Breast epithelium (tissue), 4 donors: ENCODE results near the gene TMEM117. TPM values are rescaled to one million over a fixed set of nuclear protein-coding genes. Genes with fewer than 3 reads are reported as not detected.

Source experiments
- DNase-seq, 2 donors: peaks; one replicate each; pipeline ENCODE4 v3.0.0-alpha.2; 2019; ENCODE audit warnings: low spot score in 2 of 2
- H3K27ac ChIP-seq, 2 donors: fragments of 200-600 bp; sonication (generic) in 1 of 2; one replicate each; pipeline ENCODE4 v1.5.1; 2016 to 2019; ENCODE audit warnings: mild to moderate bottlenecking in 1 of 2
- H3K27me3 ChIP-seq, 2 donors: fragments of 200-600 bp; sonication (generic) in 1 of 2; one replicate each; pipeline versions ENCODE4 v1.5.1 to v1.6.0; 2017 to 2019; ENCODE audit warnings: control low read depth in 1 of 2, mild to moderate bottlenecking in 1 of 2
- H3K36me3 ChIP-seq: fragments of 200-600 bp; one replicate; pipeline ENCODE4 v1.5.1; 2019
- H3K4me1 ChIP-seq, 2 donors: fragments of 200-600 bp; sonication (generic); one replicate each; pipeline ENCODE4 v1.5.1; 2016 to 2019; ENCODE audit warnings: control low read depth in 1 of 2
- H3K4me3 ChIP-seq, 3 donors: fragments of 200-600 bp; sonication (generic); 1 replicate in 2 of 3; 2 replicates in 1 of 3; pipeline ENCODE4 v1.5.1; 2016 to 2019; ENCODE audit warnings: mild to moderate bottlenecking in 3 of 3, moderate library complexity in 2 of 3
- H3K9me3 ChIP-seq, 2 donors: fragments of 200-600 bp; sonication (generic) in 1 of 2; one replicate each; pipeline ENCODE4 v1.5.1; 2016 to 2019; ENCODE audit warnings: control low read depth in 1 of 2
- POLR2A ChIP-seq: fragments of 450-650 bp; IDR thresholded peaks from one replicate; pipeline ENCODE4 v1.6.1; 2016; ENCODE audit warnings: antibody characterized with exemption, mild to moderate bottlenecking, moderate library complexity
- POLR2AphosphoS5 ChIP-seq, 3 donors: sonication (generic); formaldehyde crosslinking; IDR thresholded peaks; one replicate each; pipeline ENCODE4 v1.6.1; 2017; ENCODE audit warnings: antibody characterized with exemption in 3 of 3
- intact Hi-C: fragments of 100-400 bp; cut with DNase I; formaldehyde crosslinking; loops from one replicate; pipeline ENCODE4 v1.15.1; 2023; ENCODE audit warnings: low total_unique reads
- total RNA-seq, 3 donors: library from RNA; depleted of rRNA; stranded (reverse); fragments of >200 nt; gene quantifications; one replicate each; pipeline ENCODE4 v1.1.0, GENCODE V29; 2016
- TF ChIP-seq, protein P1 (sequence below), 3 donors: fragments of 450-650 bp; IDR thresholded peaks; one replicate each; pipeline ENCODE4 v1.5.1; 2016 to 2017; ENCODE audit warnings: antibody characterized with exemption in 3 of 3, mild to moderate bottlenecking in 3 of 3, moderate library complexity in 3 of 3

TMEM117 gene
- total RNA-seq, 3 donors from 2014 or later: 6.1 to 17.1 (median 7.2) TPM

DNA sequence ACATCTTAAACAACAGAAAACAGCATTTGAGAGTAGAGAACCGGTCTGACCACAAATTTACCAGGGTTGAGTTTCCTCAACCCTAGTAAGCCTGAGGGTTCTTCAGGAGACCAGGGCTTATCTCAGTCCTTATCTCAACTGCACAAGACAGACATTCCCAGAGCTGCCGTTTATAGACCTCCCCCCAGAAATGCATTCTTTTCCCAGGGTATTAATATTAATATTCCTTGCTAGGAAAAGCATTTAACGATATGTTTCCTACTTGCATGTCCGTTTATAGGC lies 12.3 kb downstream of the TMEM117 start:
- intact Hi-C loops: no loop called here
- H3K9me3 ChIP-seq: no peaks in the 10 kb centered on the region
- no peak overlapping the region for H3K4me3 ChIP-seq
- no peak for DNase-seq
- H3K27ac ChIP-seq: no peak overlapping the region
- no peaks in the 10 kb centered on the region for H3K4me1 ChIP-seq
- TF ChIP-seq POLR2A (no peak), POLR2AphosphoS5 (IDR thresholded peaks at IDR 0.05) (no peak)
- TF ChIP-seq, protein P1, sequence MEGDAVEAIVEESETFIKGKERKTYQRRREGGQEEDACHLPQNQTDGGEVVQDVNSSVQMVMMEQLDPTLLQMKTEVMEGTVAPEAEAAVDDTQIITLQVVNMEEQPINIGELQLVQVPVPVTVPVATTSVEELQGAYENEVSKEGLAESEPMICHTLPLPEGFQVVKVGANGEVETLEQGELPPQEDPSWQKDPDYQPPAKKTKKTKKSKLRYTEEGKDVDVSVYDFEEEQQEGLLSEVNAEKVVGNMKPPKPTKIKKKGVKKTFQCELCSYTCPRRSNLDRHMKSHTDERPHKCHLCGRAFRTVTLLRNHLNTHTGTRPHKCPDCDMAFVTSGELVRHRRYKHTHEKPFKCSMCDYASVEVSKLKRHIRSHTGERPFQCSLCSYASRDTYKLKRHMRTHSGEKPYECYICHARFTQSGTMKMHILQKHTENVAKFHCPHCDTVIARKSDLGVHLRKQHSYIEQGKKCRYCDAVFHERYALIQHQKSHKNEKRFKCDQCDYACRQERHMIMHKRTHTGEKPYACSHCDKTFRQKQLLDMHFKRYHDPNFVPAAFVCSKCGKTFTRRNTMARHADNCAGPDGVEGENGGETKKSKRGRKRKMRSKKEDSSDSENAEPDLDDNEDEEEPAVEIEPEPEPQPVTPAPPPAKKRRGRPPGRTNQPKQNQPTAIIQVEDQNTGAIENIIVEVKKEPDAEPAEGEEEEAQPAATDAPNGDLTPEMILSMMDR (IDR thresholded peaks at IDR 0.05): no peak
- no peaks in the 10 kb centered on the region for H3K36me3 ChIP-seq
- H3K27me3 ChIP-seq: no peaks in the 10 kb centered on the region

DNA sequence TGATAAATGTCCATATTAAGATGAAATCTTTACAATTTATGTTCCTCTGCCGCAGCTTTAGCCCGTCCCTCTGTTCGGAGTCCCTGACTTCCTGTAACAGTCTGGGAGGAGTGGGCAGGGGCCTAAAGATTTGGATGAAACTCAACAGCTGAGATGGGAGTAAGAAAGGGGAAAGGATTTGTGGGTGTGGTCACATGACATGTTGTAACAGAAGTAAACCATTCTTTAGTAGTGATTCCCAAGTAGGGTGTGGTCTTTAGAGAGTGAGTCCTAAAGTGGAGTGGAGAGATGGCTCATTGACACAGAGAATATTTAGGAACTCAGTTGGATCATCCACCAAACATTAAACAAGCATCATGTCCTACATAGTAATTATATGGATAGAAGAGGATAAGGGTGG lies 12.9 kb downstream of the TMEM117 start:
- no peak overlapping the region for H3K27ac ChIP-seq
- no peaks in the 10 kb centered on the region for H3K27me3 ChIP-seq
- intact Hi-C loops: no loop called here

DNA sequence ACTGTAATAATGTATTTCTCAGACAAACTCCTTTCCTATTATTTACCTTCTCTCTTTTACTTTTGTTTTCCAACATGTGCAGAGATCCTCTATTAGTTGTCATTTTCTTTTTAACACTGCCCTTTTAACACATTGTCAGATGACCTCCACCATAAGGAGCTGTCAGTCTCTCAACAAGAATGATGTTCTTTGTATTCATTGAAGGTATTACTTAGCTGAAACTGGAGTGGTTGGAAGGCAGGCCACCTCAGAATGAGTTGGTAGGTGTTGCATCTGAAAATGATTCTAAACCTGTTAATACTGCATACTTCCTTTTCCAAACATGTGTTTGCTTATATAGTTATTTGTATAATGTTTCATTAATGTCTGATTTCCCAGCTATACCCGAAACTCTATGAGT lies 16.9 kb downstream of the TMEM117 start:
- TF ChIP-seq POLR2AphosphoS5 (IDR thresholded peaks at IDR 0.05) (no peak), POLR2A (no peak)
- TF ChIP-seq, protein P1 (IDR thresholded peaks at IDR 0.05): no peak
- Histone ChIP-seq H3K36me3 (no peaks in the 10 kb centered on the region), H3K9me3 (no peaks in the 10 kb centered on the region), H3K4me1 (no peaks in the 10 kb centered on the region), H3K27me3 (no peaks in the 10 kb centered on the region), H3K4me3 (no peak overlapping the region), H3K27ac (no peak overlapping the region)
- DNase-seq: no peak
- intact Hi-C loops: no loop called here

More for the DNA sequence above, 12.9 kb downstream of the TMEM117 start:
- no peaks in the 10 kb centered on the region for H3K36me3 ChIP-seq
- TF ChIP-seq, protein P1 (IDR thresholded peaks at IDR 0.05): no peak
- TF ChIP-seq POLR2AphosphoS5 (IDR thresholded peaks at IDR 0.05): no peak
- no peak for TF ChIP-seq POLR2A
- DNase-seq: no peak
- no peak overlapping the region for H3K4me3 ChIP-seq
- H3K9me3 ChIP-seq: no peaks in the 10 kb centered on the region
- no peaks in the 10 kb centered on the region for H3K4me1 ChIP-seq

DNA sequence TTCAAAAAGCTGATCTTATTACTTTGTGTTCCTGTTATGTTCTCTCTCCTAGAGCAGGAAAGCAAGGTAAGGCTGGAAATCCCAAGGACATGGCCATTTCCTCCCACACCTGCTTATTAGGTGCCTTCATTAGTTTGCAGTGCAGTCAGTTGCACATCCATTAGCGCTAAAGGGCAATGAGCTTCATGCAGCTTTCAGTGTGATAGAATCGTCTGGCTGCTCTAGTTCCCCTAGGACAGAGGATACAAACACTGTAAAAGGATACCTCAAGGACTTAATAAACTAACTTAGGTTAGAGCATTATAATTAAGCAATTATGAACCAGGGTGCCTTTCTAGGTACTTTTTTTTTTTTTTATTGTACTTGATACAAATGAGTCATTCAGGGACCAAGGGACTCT lies 21.1 kb downstream of the TMEM117 start:
- no peaks in the 10 kb centered on the region for H3K4me1 ChIP-seq
- no peaks in the 10 kb centered on the region for H3K36me3 ChIP-seq
- H3K27me3 ChIP-seq: no peaks in the 10 kb centered on the region
- DNase-seq: no peak
- H3K4me3 ChIP-seq: no peak overlapping the region
- TF ChIP-seq, protein P1 (IDR thresholded peaks at IDR 0.05): no peak
- TF ChIP-seq POLR2AphosphoS5 (IDR thresholded peaks at IDR 0.05): no peak
- no peak for TF ChIP-seq POLR2A
- H3K27ac ChIP-seq: no peak overlapping the region
- no peaks in the 10 kb centered on the region for H3K9me3 ChIP-seq
- intact Hi-C loops: no loop called here

DNA sequence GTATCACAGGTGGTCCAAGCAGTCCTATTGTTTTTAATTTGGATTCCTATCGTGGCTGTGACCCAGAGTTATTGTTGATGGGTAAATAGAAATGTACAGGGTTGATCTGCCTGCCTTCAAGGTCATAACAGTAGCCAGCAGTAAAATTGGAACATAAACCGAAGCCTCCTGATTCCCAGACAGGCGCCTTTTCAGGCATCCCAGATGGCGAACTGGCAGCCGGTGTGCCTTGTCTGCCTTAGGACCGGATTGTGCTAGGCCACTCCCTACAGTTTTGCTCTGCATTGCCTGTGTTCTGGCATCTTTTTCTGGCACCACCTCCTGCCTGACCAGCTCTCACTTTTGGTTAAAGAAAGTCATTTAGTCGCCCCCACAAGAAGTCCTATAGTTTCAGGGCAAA lies 22.2 kb downstream of the TMEM117 start:
- peak overlapping the region; percentile 2 to 35 for H3K27ac ChIP-seq
- no peaks in the 10 kb centered on the region for H3K4me1 ChIP-seq
- no peaks in the 10 kb centered on the region for H3K9me3 ChIP-seq
- intact Hi-C loops: no loop called here
- DNase-seq: peak in 1 of 2 donors; percentile 23
- TF ChIP-seq POLR2AphosphoS5 (IDR thresholded peaks at IDR 0.05): no peak
- no peak for TF ChIP-seq POLR2A
- TF ChIP-seq, protein P1 (IDR thresholded peaks at IDR 0.05): no peak
- no peaks in the 10 kb centered on the region for H3K36me3 ChIP-seq
- H3K27me3 ChIP-seq: no peaks in the 10 kb centered on the region
- no peak overlapping the region for H3K4me3 ChIP-seq
